SK-N-SH (cell line): ENCODE measurements around the gene NR2C1. TPM values are rescaled to one million over a fixed set of nuclear protein-coding genes. Genes with fewer than 3 reads are reported as not detected.

ENCODE experiments used
- CTCF ChIA-PET: fragments of 300-600, 350-600 bp; formaldehyde crosslinking; extraction: SDS; loops from one replicate; lab custom pipeline; 2021; lab: Yijun Ruan, JAX
- POLR2A ChIA-PET: fragments of 350-600 bp; sonication (Branson Sonifier 250); formaldehyde crosslinking; extraction: SDS; loops from one replicate; lab custom pipeline; 2020; ENCODE audit warnings: antibody characterized with exemption, inconsistent platforms; lab: Yijun Ruan, JAX
- DNase-seq: peaks from one replicate; pipeline ENCODE4 v3.0.0; 2012
- H2AFZ ChIP-seq: fragments of 200-600 bp; sonication (generic); 2 replicates; pipeline ENCODE4 v1.8.1; 2016; ENCODE audit warnings: antibody characterized with exemption, mild to moderate bottlenecking, low read depth
- H3F3A ChIP-seq: fragments of 200-600 bp; sonication (generic); replicated peaks from 2 replicates; pipeline ENCODE3; 2016; ENCODE audit warnings: antibody characterized with exemption, mild to moderate bottlenecking; ENCODE audit not compliant: insufficient read depth
- H3K27ac ChIP-seq, 2 experiments: fragments of 200-500 bp in 1 of 2; fragments of 200-600 bp in 1 of 2; sonication (Bioruptor generic) in 1 of 2; sonication (generic), shearing (Covaris generic) in 1 of 2; 2 replicates each; pipeline versions ENCODE4 v1.5.1 to v1.6.1; 2014 to 2016; ENCODE audit warnings: low read depth in 2 of 2, inconsistent platforms in 1 of 2, low read length in 1 of 2, mild to moderate bottlenecking in 1 of 2, mixed read lengths in 1 of 2
- H3K27me3 ChIP-seq: fragments of 200-600 bp; sonication (generic), shearing (Covaris generic); 2 replicates; pipeline ENCODE4 v1.6.1; 2016; ENCODE audit warnings: mixed run types; ENCODE audit not compliant: insufficient read depth
- H3K36me3 ChIP-seq, 2 experiments: fragments of 200-500 bp in 1 of 2; fragments of 200-600 bp in 1 of 2; sonication (Bioruptor generic) in 1 of 2; sonication (generic) in 1 of 2; replicated peaks in 1 of 2; 2 replicates each; pipeline versions ENCODE3 to v1.5.1; 2014 to 2016; ENCODE audit warnings: low read length in 1 of 2, mild to moderate bottlenecking in 1 of 2; ENCODE audit not compliant: insufficient read depth in 2 of 2, control insufficient read depth in 1 of 2
- H3K4me1 ChIP-seq, 2 experiments: fragments of 200-500 bp in 1 of 2; fragments of 200-600 bp in 1 of 2; sonication (Bioruptor generic) in 1 of 2; sonication (generic), shearing (Covaris generic) in 1 of 2; 2 replicates each; pipeline versions ENCODE4 v1.5.1 to v1.6.1; 2014 to 2016; ENCODE audit warnings: low read depth in 1 of 2, low read length in 1 of 2, mixed run types in 1 of 2; ENCODE audit not compliant: insufficient read depth in 2 of 2, control insufficient read depth in 1 of 2
- H3K4me2 ChIP-seq: fragments of 200-600 bp; sonication (generic), shearing (Covaris generic); 2 replicates; pipeline ENCODE4 v1.6.1; 2017; ENCODE audit warnings: mixed run types
- H3K4me3 ChIP-seq, 2 experiments: fragments of 200-500 bp in 1 of 2; fragments of 200-600 bp in 1 of 2; sonication (Bioruptor generic) in 1 of 2; sonication (generic), shearing (Covaris generic) in 1 of 2; 2 replicates each; pipeline versions ENCODE4 v1.5.1 to v1.8.1; 2014 to 2016; ENCODE audit warnings: low read depth in 2 of 2, inconsistent platforms in 1 of 2, low read length in 1 of 2, mild to moderate bottlenecking in 1 of 2, mixed read lengths in 1 of 2, moderate library complexity in 1 of 2
- H3K79me2 ChIP-seq: fragments of 200-600 bp; sonication (generic); 2 replicates; pipeline ENCODE4 v1.8.1; 2017; ENCODE audit warnings: mild to moderate bottlenecking; ENCODE audit not compliant: insufficient read depth
- H3K9ac ChIP-seq: fragments of 200-600 bp; sonication (generic); 2 replicates; pipeline ENCODE4 v1.6.1; 2017; ENCODE audit warnings: mixed run types
- H3K9me2 ChIP-seq: fragments of 200-600 bp; sonication (generic); 2 replicates; pipeline ENCODE4 v1.6.1; 2017; ENCODE audit warnings: mixed run types
- H3K9me3 ChIP-seq: fragments of 200-600 bp; sonication (generic); 2 replicates; pipeline ENCODE4 v1.6.1; 2017; ENCODE audit warnings: mixed run types, mild to moderate bottlenecking, moderate library complexity
- H4K20me1 ChIP-seq: fragments of 200-600 bp; sonication (generic); 2 replicates; pipeline ENCODE4 v1.6.1; 2017; ENCODE audit warnings: mild to moderate bottlenecking, mixed run types; ENCODE audit not compliant: insufficient read depth
- EP300 ChIP-seq, 2 experiments: IDR thresholded peaks; 2 replicates each; pipeline versions ENCODE4 v1.4.0 to v1.6.1; 2012; ENCODE audit warnings: borderline replicate concordance in 1 of 2, low read depth in 1 of 2, low read length in 1 of 2
- IRF3 ChIP-seq: fragments of 150-350 bp; IDR thresholded peaks from 2 replicates; pipeline ENCODE4 v1.6.1; 2016; ENCODE audit warnings: mild to moderate bottlenecking, low read depth, low read length
- MAX ChIP-seq: IDR thresholded peaks from 2 replicates; pipeline ENCODE4 v1.4.0; 2012; ENCODE audit warnings: low read depth
- MEF2A ChIP-seq: IDR thresholded peaks from 2 replicates; pipeline ENCODE4 v1.4.0; 2012; ENCODE audit warnings: low read depth, borderline replicate concordance
- MXI1 ChIP-seq: IDR thresholded peaks from 2 replicates; pipeline ENCODE4 v1.6.1; 2012; ENCODE audit warnings: mild to moderate bottlenecking, low read depth, low read length, improper control_type of control experiment
- NFIC ChIP-seq: IDR thresholded peaks from 2 replicates; pipeline ENCODE4 v1.4.0; 2012; ENCODE audit warnings: borderline replicate concordance
- NRF1 ChIP-seq: IDR thresholded peaks from 2 replicates; pipeline ENCODE4 v1.6.1; 2012; ENCODE audit warnings: low read depth, mild to moderate bottlenecking, low read length
- PBX3 ChIP-seq: IDR thresholded peaks from 2 replicates; pipeline ENCODE4; 2012
- SIN3A ChIP-seq: IDR thresholded peaks from 2 replicates; pipeline ENCODE4 v1.6.1; 2012; ENCODE audit warnings: low read depth, mild to moderate bottlenecking, low read length, moderate library complexity, borderline replicate concordance
- TAF1 ChIP-seq: IDR thresholded peaks from 2 replicates; pipeline ENCODE4 v1.6.1; 2012; ENCODE audit warnings: low read depth, mild to moderate bottlenecking, low read length, moderate library complexity, borderline replicate concordance
- TCF12 ChIP-seq: IDR thresholded peaks from 2 replicates; pipeline ENCODE4 v1.4.0; 2012
- TEAD4 ChIP-seq: IDR thresholded peaks from 2 replicates; pipeline ENCODE4 v1.4.0; 2012; ENCODE audit warnings: mild to moderate bottlenecking, borderline replicate concordance; ENCODE audit not compliant: insufficient read depth
- USF1 ChIP-seq: IDR thresholded peaks from 2 replicates; pipeline ENCODE4 v1.4.0; 2012; ENCODE audit warnings: low read depth, borderline replicate concordance
- USF2 ChIP-seq: fragments of 150-350 bp; IDR thresholded peaks from 2 replicates; pipeline ENCODE4 v1.6.1; 2017; ENCODE audit warnings: antibody characterized with exemption, low read length, low read depth, borderline replicate concordance
- ZBTB33 ChIP-seq: IDR thresholded peaks from 2 replicates; pipeline ENCODE4 v1.4.0; 2012; ENCODE audit warnings: low read depth, borderline replicate concordance
- WGBS: methylation state at CpG from one replicate; pipeline ENCODE4 v1.1.6; 2017; ENCODE audit warnings: low lambda C conversion rate; 5-methylcytosine and 5-hydroxymethylcytosine counted together
- polyA plus RNA-seq, 3 experiments: library from polyadenylated mRNA; depleted of rRNA; stranded (reverse); fragments of >200 nt; gene quantifications; 2 replicates each; pipeline ENCODE4 v1.2.3, GENCODE V29; 2012

The NR2C1 gene
- polyA plus RNA-seq, 1 of the 3 experiments (the other 2 are of a cell fraction) = 15.9 TPM

GRCh38 chr12:94997061-94997460 lies 76.4 kb downstream of the NR2C1 start:
- no peak for DNase-seq
- Histone ChIP-seq H3K36me3 (peaks cover 8 to 31% of the 10 kb centered on the region in 2 experiments), H2AFZ (no peak overlapping the region), H3F3A (peaks cover 11% of the 10 kb centered on the region), H3K4me2 (no peak overlapping the region), H3K9ac (no peak overlapping the region), H3K9me2 (no peaks in the 10 kb centered on the region), H3K27me3 (no peaks in the 10 kb centered on the region), H3K9me3 (no peaks in the 10 kb centered on the region)
- WGBS = 96% methylated on average over 6 of the region's 6 CpGs
- ChIA-PET CTCF (no interaction called here), POLR2A (no interaction called here)
- no peak for TF ChIP-seq PBX3
- TF ChIP-seq USF1 = no peak
- TF ChIP-seq TCF12 = no peak
- no peak for TF ChIP-seq IRF3
- no peak for TF ChIP-seq ZBTB33
- no peak for TF ChIP-seq NFIC
- TF ChIP-seq MXI1 = no peak
- TF ChIP-seq NRF1 = no peak
- TF ChIP-seq TEAD4 = no peak
- TF ChIP-seq MAX = no peak
- TF ChIP-seq EP300 (IDR thresholded peaks at IDR 0.05; ENCODE audit: borderline replicate concordance in 1 of 2, low read depth in 1 of 2, low read length in 1 of 2) = no peak
- TF ChIP-seq USF2 = no peak
- no peak for TF ChIP-seq MEF2A
- no peak for TF ChIP-seq TAF1
- TF ChIP-seq SIN3A = no peak
- TF ChIP-seq, all 33 proteins: peak for 0
- no peak overlapping the region for H3K4me3 ChIP-seq
- peaks cover 56% of the 10 kb centered on the region for H3K79me2 ChIP-seq
- H4K20me1 ChIP-seq = no peaks in the 10 kb centered on the region
- no peaks in the 10 kb centered on the region for H3K4me1 ChIP-seq
- no peak overlapping the region for H3K27ac ChIP-seq
